ENCODE results near the gene PLXND1. TPM values are rescaled to one million over a fixed set of nuclear protein-coding genes. Genes with fewer than 3 reads are reported as not detected.
"Not testable (repeated sequence)": the region's sequence is repeated elsewhere in the genome, so short reads cannot be mapped to it uniquely, and the experiment has no call there.

The PLXND1 gene
- total RNA-seq, 2 experiments from 2014 or later = 7.6 to 7.7 TPM

- CTCF ChIA-PET = no interaction called here
- POLR2A ChIA-PET = no interaction called here
Measured at GRCh38 chr3:129558081-129558771, 48.2 kb downstream of the PLXND1 start.

GRCh38 chr3:129557548-129557894 is 49.0 kb downstream of the PLXND1 start:
- ChIA-PET POLR2A (no interaction called here), CTCF (no interaction called here)

- POLR2A ChIA-PET = no interaction called here
Measured at GRCh38 chr3:129556890-129557547, 49.5 kb downstream of the PLXND1 start.

GRCh38 chr3:129556358-129556695 is 50.1 kb downstream of the PLXND1 start:
- CTCF ChIA-PET = no interaction called here
- POLR2A ChIA-PET = no interaction called here

More at GRCh38 chr3:129556890-129557547, 49.5 kb downstream of the PLXND1 start:
- CTCF ChIA-PET = no interaction called here

GRCh38 chr3:129555616-129556357 is 50.7 kb downstream of the PLXND1 start:
- ChIA-PET CTCF (no interaction called here), POLR2A (no interaction called here)

GRCh38 chr3:129555153-129555550 is 51.3 kb downstream of the PLXND1 start:
- POLR2A ChIA-PET = no interaction called here
- CTCF ChIA-PET = no interaction called here

GRCh38 chr3:129554356-129555152 is 51.9 kb downstream of the PLXND1 start:
- CTCF ChIA-PET = no interaction called here
- POLR2A ChIA-PET = no interaction called here

GRCh38 chr3:129553719-129554118 is 52.8 kb downstream of the PLXND1 start:
- ChIA-PET POLR2A (no interaction called here), CTCF (no interaction called here)

GRCh38 chr3:129553171-129553570 is 53.3 kb downstream of the PLXND1 start:
- POLR2A ChIA-PET = no interaction called here

GRCh38 chr3:129552287-129553050 is 54.0 kb downstream of the PLXND1 start:
- POLR2A ChIA-PET = no interaction called here

More at GRCh38 chr3:129553171-129553570, 53.3 kb downstream of the PLXND1 start:
- CTCF ChIA-PET = no interaction called here

GRCh38 chr3:129549805-129550204 is 56.7 kb downstream of the PLXND1 start:
- POLR2A ChIA-PET = no interaction called here
- CTCF ChIA-PET = no interaction called here

More at GRCh38 chr3:129552287-129553050, 54.0 kb downstream of the PLXND1 start:
- CTCF ChIA-PET = no interaction called here

GRCh38 chr3:129549006-129549800 is 57.3 kb downstream of the PLXND1 start:
- CTCF ChIA-PET = no interaction called here
- POLR2A ChIA-PET = no interaction called here

- CTCF ChIA-PET = no interaction called here
- POLR2A ChIA-PET = no interaction called here
Measured at GRCh38 chr3:129548104-129548965, 58.1 kb downstream of the PLXND1 start.

- ChIA-PET CTCF (no interaction called here), POLR2A (no interaction called here)
Measured at GRCh38 chr3:129547241-129547640, 59.2 kb downstream of the PLXND1 start.

- CTCF ChIA-PET, POLR2A ChIA-PET: not testable (repeated sequence)
Measured at GRCh38 chr3:129545951-129546350, 60.5 kb downstream of the PLXND1 start.

GRCh38 chr3:129543999-129544398 is 62.5 kb downstream of the PLXND1 start:
- ChIA-PET CTCF (no interaction called here), POLR2A (no interaction called here)

GRCh38 chr3:129543156-129543790 is 63.2 kb downstream of the PLXND1 start, which contains the start of gene H1-8:
H1-8 (plus strand) TSS chr3:129543175; CDS start chr3:129543219, 44 bp downstream.
- CTCF ChIA-PET = no interaction called here
- POLR2A ChIA-PET = no interaction called here

GRCh38 chr3:129542747-129543146 is 63.7 kb downstream of the PLXND1 start:
- CTCF ChIA-PET = no interaction called here

More at GRCh38 chr3:129542747-129543146, 63.7 kb downstream of the PLXND1 start:
- POLR2A ChIA-PET = no interaction called here
